HG03135 (cell line): Measurements from ENCODE around the gene NAV2.

Experiments used
- ATAC-seq: cut with Tn5 transposase; IDR thresholded peaks from one replicate; pipeline ENCODE4 v1.9.1; 2021; ENCODE audit warnings: mild to moderate bottlenecking, moderate library complexity; ENCODE audit not compliant: unreplicated experiment

NAV2 gene

GRCh38 chr11:20161923-20162744, 449.5 kb downstream of the NAV2 start:
- ATAC-seq, result no peak

- ATAC-seq, result no peak
Measured at GRCh38 chr11:20162824-20163782, 450.5 kb downstream of the NAV2 start.

GRCh38 chr11:20163783-20164481, 451.3 kb downstream of the NAV2 start:
- ATAC-seq, result no peak
